ENCODE data around the gene TTN.

The TTN gene

DNA sequence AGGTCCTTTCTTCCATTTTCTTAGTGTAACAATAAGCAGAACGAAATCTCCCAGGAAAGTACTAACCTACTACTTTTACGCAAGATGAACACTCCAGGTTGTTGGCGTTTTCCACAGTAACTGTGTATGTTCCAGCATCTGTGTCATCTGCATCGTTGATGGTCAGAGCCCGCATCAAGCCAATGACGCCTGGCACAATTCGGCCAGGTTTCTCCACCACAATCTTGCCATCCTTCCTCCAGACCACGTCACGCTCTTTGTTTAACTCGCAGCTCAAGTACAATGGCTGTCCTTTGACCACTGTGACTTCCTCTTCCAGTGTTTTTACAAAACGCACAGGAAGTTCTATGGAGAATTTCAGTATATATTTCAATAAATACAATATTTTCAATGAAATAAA is 171.3 kb downstream of the TTN start:
- no peak for DNase-seq

DNA sequence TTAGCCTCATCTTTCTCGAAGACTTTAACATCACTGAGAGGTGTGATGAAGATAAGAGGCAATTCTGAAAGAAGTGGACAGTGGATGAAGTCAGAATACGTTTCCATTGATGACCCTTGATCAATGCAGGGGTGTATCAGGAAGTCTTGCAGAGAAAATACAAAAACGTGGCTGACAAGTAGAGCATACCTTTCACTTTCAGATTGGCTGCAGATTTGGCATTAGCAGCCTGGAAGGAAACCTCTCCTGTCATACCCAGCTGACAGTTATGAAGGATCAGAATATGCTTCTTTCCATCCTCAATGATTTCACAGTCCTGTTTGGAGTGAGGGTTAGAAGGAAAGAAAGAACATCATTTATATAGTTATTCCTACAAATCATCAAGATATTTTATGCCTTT is 174.5 kb downstream of the TTN start:
- no peak for DNase-seq

DNA sequence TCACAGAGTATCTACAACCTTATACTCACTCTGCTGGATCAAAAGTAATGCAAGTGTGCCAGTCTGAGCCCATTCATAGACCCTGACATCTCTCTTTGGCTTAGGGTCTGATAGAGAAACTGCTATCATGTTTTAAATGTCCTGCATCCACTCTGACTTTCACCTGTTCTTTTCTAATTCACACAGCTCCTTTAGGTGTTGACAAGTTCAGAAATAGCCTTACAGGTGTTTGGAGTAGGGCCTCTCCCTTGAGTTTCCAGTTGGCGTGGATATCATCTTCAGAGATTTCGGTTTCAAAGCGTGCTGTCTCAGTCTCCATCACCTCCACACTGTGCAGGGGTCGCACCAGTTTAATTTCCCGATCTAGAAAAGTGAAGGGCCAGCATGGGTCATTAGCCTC is 176.6 kb downstream of the TTN start:
- DNase-seq: no peak

DNA sequence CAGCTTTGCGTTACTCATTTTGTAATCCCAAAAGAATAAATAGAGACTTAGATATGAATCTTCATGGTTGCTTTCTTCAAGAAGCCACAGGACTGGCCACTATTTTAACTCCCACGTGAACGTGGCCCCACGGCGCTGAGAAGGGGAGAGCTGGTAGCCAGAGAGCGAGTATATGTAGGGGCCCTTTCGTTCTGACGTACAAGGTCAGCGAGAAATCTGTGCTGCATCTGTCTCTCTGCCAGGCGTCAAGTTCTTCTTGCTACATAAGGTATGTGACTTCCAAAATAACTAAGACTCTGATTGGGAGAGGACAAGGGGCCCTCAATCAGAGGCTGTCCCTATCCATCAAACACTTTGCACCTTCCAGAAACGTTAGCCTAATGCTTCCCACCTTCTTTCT is 177.8 kb downstream of the TTN start:
- no peak for DNase-seq

DNA sequence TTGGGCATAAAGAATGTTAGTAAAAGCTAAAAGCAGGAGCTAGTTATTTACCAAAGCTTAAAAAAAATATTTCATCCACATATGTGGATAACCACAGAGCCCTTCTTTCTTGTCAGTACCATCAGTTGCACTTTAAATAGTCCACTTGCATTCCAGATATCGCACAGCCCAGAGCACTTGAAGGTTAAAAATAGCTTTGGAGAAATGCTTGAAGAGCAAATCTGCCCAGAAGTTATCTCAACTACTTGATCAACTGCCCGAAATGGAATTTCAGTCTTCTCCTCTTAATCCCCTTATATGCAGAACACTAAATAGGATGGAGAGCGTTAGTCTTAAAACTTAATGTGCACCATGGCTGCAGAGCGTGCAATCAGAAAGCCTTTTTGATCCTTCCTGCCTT is 178.6 kb downstream of the TTN start:
- no peak for DNase-seq

DNA sequence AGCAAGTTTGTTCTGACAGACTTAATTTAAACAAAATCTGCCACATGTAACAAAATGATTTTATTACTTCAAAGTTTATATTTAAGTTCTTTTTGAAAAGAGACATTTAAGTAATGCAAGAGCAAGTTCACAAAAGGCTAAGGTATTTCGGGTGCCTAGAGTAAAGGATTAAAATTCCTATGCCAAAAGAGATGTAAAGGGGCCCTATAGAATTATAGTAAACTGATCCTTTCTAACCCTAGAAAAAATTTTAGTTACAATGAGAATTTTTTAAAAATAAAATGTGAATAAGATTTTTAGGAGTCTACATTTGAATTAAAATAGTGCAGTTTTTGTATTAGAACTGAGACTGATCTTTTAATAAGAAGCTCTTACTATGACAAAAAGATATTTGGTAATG is 179.8 kb downstream of the TTN start:
- no peak for DNase-seq

DNA sequence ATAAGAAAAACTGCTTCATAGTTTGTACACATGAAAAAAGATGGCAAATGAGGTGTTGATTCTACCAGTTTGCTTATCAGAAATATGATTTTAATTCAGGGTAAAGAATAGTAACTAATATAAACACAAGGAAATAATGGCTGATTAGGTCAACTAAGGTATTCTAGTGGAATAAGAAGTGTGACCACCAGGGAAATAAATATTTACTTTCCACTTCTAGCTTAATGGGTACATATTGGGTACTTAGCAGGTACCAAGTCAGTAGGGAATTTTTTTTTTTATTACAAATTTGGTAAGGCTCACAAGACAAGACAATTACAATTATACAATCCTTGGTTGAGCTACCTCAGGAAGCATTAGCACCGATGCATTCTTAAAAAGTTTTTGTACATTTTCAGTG is 191.3 kb downstream of the TTN start:
- DNase-seq: no peak

DNA sequence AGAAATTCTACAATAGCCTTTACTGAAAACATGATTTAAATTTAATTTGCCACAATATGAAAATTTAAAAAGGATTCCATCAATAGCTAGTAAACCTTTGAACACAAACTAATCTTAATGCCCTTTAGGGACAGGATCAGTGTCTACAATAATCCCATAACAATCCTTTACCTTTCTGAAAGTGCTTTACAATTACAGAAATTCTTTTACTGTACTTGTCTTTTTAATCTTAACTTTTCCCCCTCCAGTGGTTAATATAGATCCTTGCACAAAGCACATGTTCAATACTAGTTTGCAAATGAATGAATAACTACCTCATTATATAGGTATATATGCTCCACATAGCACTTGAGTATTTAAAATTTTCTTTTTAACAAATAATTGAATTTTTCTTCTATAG is 204.3 kb downstream of the TTN start:
- DNase-seq: no peak

DNA sequence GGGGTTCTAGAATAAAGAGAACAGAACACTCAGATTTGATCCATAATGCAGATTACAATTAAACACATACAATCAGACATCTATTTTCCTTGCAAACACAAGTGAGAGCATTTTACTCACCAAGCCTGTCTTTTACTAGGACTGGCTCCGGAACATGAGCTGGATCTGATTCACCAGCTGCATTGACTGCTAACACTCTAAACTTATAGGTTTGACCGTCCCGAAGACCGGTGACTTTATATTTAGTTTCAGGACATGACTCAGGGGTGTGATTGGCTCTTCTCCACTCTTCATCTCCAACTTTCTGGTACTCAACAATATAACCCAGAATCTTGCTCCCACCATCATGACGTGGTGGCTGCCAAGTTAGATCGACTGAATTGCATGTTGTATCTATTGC is 214.6 kb downstream of the TTN start:
- no peak for DNase-seq

DNA sequence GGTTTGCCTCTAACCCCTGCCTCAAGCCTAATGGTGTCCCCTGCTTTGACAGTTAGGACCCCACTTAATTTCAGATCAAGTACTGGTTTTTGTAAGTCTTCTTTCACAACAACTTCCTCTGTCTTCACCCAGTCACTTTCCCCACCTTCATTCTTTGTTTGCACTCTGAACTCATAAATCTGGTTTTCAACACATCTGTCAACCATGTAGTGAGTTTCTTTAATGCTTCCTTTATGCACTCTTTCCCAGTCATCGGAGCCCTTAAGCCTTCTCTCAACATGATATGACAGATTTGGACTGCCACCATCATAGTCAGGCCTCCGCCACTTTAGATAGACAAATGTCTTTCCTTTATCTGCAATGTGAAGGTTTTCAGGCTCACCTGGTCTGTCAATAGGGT is 217.9 kb downstream of the TTN start:
- no peak for DNase-seq

DNA sequence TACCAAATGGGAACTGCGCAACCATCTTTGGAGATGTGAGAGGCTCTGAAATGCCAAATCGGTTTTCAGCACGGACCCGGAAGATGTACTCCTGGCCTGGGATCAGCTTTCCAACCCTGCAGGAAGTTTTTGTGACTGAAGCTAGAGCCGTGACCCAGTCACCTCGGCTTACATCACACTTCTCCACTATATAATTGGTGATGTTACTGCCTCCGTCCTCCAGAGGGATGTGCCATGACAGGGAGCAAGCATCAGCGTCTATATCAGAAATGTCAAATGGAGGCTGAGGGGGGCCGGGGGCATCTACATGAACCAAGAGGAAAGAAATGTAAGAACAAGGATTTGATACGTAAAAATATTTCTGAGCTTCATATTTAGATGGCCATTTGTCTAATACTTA is 222.6 kb downstream of the TTN start:
- DNase-seq: no peak

DNA sequence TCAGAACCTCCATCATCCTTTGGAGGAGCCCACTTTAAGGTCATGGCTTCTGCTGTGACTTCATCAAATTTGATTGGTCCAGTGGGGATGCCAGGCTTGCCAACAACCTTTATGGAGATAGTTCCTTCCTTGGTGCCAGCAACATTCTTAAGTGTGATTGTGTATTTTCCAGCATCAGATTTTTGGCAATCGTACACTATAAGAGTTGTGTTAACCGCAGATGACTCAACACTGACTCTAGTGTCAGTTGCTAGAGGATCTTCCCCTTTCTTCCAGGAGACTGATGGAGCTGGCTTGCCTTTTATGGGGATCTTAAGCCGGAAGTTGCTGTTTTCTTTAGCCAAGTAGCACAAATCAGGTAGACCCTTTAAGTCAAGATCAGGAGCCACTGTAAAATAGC is 228.2 kb downstream of the TTN start:
- no peak for DNase-seq

DNA sequence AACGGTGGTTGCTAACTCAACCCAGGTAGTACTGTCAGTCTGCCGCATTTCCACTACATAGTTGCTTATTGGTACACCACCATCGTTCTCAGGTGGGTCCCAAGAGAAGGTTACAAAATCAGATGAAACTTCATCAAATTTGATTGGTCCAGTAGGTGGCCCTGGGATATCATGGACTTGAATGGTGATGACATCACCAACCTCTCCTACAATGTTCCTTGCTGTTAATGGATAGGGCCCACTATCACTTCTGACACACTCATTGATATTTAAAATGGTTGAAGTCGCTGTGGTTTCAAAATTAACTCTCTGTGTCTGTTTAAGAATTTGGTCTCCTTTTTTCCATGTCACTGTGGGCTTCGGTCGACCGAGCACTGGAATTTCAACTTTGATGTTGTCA is 232.4 kb downstream of the TTN start:
- no peak for DNase-seq

DNA sequence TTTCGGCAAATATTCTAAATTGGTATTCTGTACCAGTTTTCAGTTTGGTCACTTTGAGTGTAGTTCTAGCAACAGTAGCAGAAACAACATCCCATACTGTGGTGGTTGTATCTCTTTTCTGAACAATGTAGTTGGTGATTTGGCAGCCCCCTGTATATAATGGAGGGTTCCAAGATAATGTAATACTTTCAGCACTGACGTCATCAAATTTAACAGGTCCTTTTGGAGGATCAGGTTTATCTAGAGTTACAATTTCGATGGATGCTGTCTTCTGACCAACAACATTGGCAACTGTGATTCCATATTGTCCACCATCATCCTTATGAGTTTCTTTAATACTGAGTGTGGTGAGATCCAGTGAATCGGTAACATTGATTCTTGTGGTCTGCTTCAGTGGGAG is 239.0 kb downstream of the TTN start:
- no peak for DNase-seq

DNA sequence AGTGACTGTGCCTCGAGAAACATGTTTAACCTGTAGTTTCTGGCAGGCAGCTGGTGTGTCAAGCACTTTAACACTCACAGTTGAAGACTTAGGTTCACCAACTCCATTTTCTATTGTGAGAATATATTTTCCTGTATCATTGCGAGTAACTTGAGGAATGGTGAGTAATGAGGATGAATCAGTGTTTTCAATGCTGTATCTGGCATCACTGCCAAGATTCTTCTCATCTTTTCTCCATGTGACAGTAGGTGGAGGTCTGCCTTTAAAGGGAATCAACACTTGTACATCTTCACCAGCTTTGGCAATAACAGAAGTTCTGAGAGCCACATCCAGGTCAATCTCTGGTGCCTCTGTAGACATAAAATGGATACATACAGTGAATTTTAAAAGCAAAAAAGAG is 254.2 kb downstream of the TTN start:
- DNase-seq: no peak

DNA sequence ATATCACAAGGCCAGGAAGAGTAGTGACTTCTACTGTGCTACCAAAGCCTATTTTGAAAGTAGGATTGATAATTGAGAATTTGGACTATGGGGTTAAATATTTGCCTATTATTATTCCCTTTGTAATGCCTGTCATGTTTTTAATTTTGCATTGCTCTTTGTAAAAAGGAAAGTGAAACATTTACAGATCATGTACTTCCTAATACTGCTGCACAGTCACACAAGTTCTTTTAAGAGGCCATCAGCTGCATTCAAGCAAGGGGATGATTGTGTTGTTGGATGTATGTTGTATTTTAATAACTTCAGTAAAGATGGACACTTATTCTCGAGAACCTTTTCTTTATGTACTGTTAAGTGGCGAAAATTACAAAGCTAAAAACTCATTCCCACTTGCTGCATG is 256.9 kb downstream of the TTN start:
- DNase-seq: peak; percentile 18

DNA sequence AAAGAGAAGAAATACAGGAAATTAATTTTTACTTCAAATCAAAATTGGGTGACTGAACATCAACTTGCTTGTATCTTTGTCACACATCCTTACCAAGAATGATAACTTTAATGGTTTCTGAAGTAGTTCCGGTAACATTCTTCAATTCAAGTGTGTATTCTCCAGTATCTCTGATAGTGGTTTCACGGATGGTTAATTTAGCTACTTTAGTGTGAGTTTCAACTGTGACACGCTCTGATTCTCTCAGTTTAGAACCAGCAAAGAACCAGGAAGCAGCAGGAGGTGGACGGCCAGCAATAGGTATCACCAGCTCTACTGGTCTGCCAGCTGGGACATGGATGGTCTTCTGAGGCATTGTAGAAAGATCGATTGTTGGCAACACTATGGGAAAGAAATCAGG is 264.7 kb downstream of the TTN start:
- no peak for DNase-seq

DNA sequence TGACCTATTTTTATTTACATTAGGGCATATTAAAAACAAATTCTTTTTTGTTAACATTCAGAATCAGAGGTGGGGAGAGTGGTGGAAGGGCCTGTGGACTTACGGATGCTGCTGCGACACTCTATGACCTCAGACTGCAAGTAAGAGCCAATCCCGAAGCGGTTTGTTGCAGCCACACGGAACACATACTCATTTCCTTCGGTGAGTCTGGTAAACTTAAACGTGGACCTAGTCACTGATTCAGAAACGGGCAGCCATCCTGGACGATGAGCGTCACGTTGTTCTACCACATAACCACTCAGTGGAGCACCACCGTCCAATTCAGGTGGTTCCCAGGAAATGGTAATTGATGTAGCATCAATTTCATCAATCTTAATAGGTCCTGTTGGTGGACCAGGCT is 265.1 kb downstream of the TTN start:
- no peak for DNase-seq

DNA sequence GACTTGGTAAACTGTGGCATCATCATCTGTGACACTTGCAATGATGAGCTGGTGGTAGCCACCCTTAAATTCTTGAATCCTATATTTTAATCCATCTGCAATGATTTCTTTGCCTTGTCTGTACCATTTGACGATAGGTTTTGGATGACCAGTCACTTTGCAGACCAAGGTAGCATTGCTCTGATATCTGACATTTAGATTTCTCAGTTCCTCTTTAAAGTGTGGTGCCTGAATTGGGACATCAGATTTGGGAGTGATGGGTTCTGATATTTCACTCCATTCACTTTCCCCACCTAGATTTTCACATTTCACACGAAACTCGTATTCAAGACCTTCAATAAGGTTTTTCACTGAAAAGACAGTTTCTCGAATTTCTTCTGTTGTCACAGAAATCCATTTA is 271.2 kb downstream of the TTN start:
- no peak for DNase-seq

DNA sequence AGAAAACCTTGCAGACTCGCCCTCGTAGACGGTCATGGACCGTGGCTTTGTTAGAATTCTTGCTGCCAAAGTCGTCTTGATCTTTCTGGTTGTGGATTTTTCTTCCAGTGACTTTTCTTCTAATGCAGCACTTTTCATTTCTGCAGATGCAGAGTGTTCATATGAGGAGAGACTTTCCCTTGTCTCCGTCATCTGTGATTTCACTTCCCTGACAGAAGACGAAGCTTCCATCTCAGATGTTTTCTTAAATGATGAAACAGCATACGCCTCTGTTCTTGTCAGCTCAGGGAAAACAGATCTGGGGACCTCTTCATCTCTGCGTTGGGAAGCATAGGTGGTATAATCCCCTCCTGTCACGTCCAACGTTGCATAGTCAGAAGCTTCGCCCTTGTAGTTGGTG is 276.1 kb downstream of the TTN start:
- DNase-seq: no peak

DNA sequence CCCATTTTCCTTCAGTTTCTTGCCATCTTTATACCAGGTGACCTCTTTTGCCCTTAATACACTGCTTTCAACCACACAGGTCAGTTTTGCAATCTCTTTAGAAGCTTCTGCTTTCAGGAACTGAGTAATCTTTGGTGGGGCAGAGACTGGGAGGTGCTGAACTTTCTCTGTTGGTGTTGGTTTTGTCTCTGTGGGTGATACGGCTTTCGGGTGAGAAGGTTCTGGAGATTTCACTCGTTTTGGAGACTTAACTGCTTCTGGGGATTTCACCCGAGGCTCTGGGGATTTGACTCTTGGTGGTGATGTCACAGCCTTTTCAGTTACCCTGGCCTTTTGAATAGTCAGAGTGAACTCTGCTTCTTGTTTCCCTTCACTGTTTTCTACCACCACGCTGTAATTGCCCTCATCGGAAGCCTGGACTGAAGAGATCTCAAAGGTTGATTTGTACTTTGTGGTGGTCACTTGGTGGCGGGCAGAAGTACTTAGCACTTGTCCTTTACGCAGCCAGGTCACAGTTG is 276.5 kb downstream of the TTN start:
- no peak for DNase-seq

DNA sequence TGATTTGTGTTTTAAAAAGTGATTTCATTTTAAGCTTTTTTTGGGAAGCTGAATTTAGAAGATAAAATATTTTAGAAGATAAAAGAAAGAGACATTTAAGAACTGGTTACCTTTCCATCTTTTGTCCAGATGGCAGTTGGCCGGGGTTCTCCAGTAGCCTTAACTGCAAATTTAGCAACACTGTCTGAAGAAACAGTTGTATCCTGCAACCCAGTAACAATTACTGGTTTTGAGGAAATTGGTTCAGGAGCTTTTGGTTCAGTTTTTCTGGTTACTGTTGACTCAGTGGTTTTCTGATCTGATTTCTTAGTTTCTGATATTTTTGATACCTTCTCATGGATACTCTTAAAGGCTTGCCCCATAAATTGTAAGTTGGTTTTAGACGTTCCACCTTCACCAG is 277.1 kb downstream of the TTN start:
- DNase-seq: no peak

DNA sequence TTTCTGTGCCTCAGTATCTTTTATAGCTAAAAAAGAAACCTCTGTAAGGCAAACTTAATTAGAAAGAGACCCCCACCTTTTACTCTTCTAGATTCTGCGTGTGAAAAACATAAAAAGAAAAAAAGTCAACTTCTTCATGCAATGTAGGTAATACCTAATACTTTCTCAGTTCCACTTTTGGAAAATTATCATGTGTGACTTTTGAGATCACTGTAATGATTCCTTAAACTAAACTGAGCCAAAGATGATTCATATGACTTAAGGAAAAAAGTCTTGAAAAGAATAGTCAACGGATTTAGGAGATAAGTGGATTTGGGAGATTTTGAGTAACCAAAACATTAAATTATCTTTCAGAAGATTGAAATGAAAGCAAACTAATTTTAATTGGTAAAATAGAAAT is 278.0 kb downstream of the TTN start:
- no peak for DNase-seq

DNA sequence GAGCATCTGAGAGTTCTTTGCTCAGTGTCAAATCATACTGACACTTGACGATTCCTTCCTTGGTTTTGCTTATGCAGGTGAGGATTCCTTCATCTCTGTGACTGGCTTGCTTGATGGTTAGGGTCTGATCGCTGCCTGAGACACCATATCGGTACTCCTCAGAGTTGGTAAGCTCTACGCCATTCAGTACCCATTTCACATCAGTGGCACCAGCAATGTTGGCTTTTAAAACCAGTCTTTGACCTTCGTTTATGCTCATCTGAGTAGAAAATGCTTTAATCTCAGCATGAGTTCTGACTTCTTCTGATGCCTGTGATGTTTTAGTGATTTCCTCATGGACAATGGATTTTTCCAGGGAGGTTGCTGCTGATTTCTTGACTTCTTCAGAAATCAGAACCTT is 278.6 kb downstream of the TTN start:
- DNase-seq: no peak

DNA sequence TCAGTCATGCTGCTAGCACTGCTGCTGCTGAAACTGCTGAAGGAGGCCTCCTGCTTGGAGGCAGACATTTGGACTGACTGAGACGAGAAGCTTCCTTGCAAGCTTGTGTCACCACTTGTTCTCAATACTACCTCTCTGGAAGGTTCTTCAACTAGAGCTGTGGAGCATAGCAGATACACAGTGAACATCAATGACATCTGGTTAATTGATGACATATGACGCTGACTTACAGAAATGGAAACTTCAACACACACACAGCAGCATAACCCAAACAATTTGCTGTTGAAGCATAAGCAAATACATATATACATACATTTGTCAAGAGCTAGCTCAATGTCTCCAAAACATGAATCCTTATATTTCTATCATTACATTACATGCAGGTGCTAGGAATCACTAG is 279.6 kb downstream of the TTN start:
- DNase-seq: no peak

DNA sequence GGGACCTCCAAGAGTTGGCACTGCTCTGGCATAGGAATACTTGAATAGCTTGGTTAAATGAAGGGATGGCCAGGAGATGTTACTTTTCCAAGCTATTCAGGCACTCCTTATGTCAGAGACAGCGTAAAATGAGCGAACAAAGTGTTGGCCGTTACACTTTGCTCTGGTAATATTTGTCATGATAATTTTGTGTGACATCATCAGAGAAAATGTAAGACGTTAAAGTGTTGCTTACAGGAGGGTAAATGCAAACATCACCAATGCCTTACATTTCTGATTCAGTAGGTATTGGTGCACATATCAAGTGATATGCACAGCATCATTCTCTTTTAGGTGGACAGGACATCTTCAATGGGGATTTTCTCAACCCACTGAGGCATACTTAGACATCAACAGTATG is 281.0 kb downstream of the TTN start:
- no peak for DNase-seq

Measured in NCI-H1105 treated with DMSO at 0.1 percent for 48 hours (cell line).